H1 (cell line): ENCODE data around the gene TSEN2.

Experiments used
- POLR2A ChIP-seq, 2 experiments: IDR thresholded peaks; 1 replicate in 1 of 2; 2 replicates in 1 of 2; pipeline ENCODE4 v1.6.1; 2011; ENCODE audit warnings: low read depth in 2 of 2, low read length in 2 of 2, mild to moderate bottlenecking in 2 of 2; ENCODE audit errors: control extremely low read depth in 1 of 2
- TF ChIP-seq, protein P1 (sequence below), 3 experiments: IDR thresholded peaks; 1 replicate in 2 of 3; 2 replicates in 1 of 3; pipeline versions ENCODE4 v1.5.1 to v1.6.1; 2011; ENCODE audit warnings: low read length in 3 of 3, mild to moderate bottlenecking in 3 of 3, inconsistent platforms in 2 of 3, low read depth in 1 of 3, moderate library complexity in 1 of 3; ENCODE audit not compliant: insufficient read depth in 1 of 3; ENCODE audit errors: control extremely low read depth in 1 of 3

DNA sequence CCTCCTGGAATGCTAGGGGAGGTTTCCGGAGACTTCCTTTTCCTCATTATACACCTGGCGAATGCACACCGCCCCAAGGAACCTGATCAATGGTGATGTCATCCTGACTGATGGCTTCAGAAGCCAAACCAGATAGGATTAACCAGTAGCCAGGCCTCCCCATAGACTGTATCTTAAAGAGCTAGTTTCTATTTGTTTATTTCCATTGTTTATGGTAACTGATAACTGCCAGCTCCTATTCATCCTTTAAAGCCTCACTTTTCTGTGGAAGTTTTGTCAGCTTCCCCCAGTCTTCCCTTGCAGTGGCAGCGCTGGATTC, 61.2 kb downstream of the TSEN2 start, which contains the start of gene MKRN2OS:
- peak in 1 of 2 experiments; percentile 10; a peak in 1 of 3 replicates for TF ChIP-seq POLR2A (IDR thresholded peaks at IDR 0.05; ENCODE audit: control extremely low read depth in 1 of 2, low read depth in 2 of 2, low read length in 2 of 2)
- TF ChIP-seq, protein P1, sequence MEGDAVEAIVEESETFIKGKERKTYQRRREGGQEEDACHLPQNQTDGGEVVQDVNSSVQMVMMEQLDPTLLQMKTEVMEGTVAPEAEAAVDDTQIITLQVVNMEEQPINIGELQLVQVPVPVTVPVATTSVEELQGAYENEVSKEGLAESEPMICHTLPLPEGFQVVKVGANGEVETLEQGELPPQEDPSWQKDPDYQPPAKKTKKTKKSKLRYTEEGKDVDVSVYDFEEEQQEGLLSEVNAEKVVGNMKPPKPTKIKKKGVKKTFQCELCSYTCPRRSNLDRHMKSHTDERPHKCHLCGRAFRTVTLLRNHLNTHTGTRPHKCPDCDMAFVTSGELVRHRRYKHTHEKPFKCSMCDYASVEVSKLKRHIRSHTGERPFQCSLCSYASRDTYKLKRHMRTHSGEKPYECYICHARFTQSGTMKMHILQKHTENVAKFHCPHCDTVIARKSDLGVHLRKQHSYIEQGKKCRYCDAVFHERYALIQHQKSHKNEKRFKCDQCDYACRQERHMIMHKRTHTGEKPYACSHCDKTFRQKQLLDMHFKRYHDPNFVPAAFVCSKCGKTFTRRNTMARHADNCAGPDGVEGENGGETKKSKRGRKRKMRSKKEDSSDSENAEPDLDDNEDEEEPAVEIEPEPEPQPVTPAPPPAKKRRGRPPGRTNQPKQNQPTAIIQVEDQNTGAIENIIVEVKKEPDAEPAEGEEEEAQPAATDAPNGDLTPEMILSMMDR (IDR thresholded peaks at IDR 0.05; ENCODE audit: control extremely low read depth in 1 of 3, insufficient read depth in 1 of 3, low read depth in 1 of 3, low read length in 3 of 3): no peak
